H1 (cell line): Measurements from ENCODE around the gene NR2F1-AS1. TPM values are rescaled to one million over a fixed set of nuclear protein-coding genes. Genes with fewer than 3 reads are reported as not detected.

ENCODE experiments used
- CTCF ChIA-PET: fragments of 300-600 bp; sonication (Branson Sonifier 250); formaldehyde crosslinking; loops from one replicate; lab custom pipeline; 2021; ENCODE audit not compliant: partially characterized antibody; lab: Charles Lee
- POLR2A ChIA-PET: fragments of 300-600 bp; sonication (Branson Sonifier 250); formaldehyde crosslinking; loops from one replicate; lab custom pipeline; 2021; ENCODE audit warnings: inconsistent platforms; ENCODE audit not compliant: partially characterized antibody; lab: Charles Lee
- DNase-seq, 2 experiments: peaks; one replicate each; pipeline versions ENCODE4 v3.0.0 to v3.0.0-alpha.2; 2010 to 2022; ENCODE audit warnings: low spot score in 2 of 2, low read depth in 1 of 2, mixed read lengths in 1 of 2
- FAIRE-seq: peaks from 2 replicates; lab custom pipeline; 2011; peaks lifted over from hg19 to GRCh38; lab: Jason Lieb, UNC
- H2AFZ ChIP-seq: 2 replicates; pipeline ENCODE4 v1.8.1; 2012; ENCODE audit warnings: low read length, inconsistent platforms
- H2AK5ac ChIP-seq: 2 replicates; pipeline ENCODE4 v1.6.1; 2013; ENCODE audit warnings: low read depth, low read length
- H2BK120ac ChIP-seq: replicated peaks from 2 replicates; pipeline ENCODE3; 2013; ENCODE audit warnings: low read depth, low read length, inconsistent platforms
- H2BK12ac ChIP-seq: 2 replicates; pipeline ENCODE4 v1.6.1; 2013; ENCODE audit warnings: low read depth, low read length
- H2BK15ac ChIP-seq: 2 replicates; pipeline ENCODE4 v1.6.1; 2013; ENCODE audit warnings: low read length
- H2BK20ac ChIP-seq: 2 replicates; pipeline ENCODE4 v1.6.1; 2013; ENCODE audit warnings: low read length
- H2BK5ac ChIP-seq: 2 replicates; pipeline ENCODE4 v1.6.1; 2013; ENCODE audit warnings: low read depth, low read length
- H3K14ac ChIP-seq: 2 replicates; pipeline ENCODE4 v1.6.1; 2013; ENCODE audit warnings: inconsistent platforms; ENCODE audit not compliant: insufficient read length
- H3K18ac ChIP-seq: 2 replicates; pipeline ENCODE4 v1.6.1; 2013; ENCODE audit warnings: low read length; ENCODE audit errors: extremely low read depth
- H3K23ac ChIP-seq: 2 replicates; pipeline ENCODE4 v1.6.1; 2013; ENCODE audit warnings: inconsistent platforms; ENCODE audit not compliant: insufficient read length
- H3K23me2 ChIP-seq: 2 replicates; pipeline ENCODE4 v1.6.1; 2013; ENCODE audit warnings: low read depth, low read length
- H3K27ac ChIP-seq: 2 replicates; pipeline ENCODE4 v1.6.1; 2011; ENCODE audit warnings: low read depth, low read length, inconsistent platforms
- H3K27me3 ChIP-seq, 4 experiments: replicated peaks in 1 of 4; 1 replicate in 1 of 4; 2 replicates in 3 of 4; pipeline versions ENCODE4 v1.6.1 to v1.8.1; 2011 to 2013; ENCODE audit warnings: low read length in 3 of 4, mild to moderate bottlenecking in 3 of 4, inconsistent platforms in 2 of 4, mixed read lengths in 2 of 4, moderate library complexity in 1 of 4; ENCODE audit not compliant: control insufficient read depth in 3 of 4, insufficient read depth in 3 of 4; ENCODE audit errors: extremely low read depth in 1 of 4
- H3K36me3 ChIP-seq, 4 experiments: 2 replicates each; pipeline versions ENCODE4 v1.6.1 to v1.8.1; 2011 to 2013; ENCODE audit warnings: mild to moderate bottlenecking in 4 of 4, low read length in 3 of 4, moderate library complexity in 2 of 4, control low read depth in 1 of 4, inconsistent platforms in 1 of 4; ENCODE audit not compliant: insufficient read depth in 4 of 4, control insufficient read depth in 2 of 4
- H3K4ac ChIP-seq: replicated peaks from 2 replicates; pipeline ENCODE3; 2013; ENCODE audit warnings: low read length, low read depth, mixed read lengths, inconsistent platforms; ENCODE audit not compliant: insufficient read length
- H3K4me1 ChIP-seq, 4 experiments: replicated peaks in 1 of 4; 1 replicate in 1 of 4; 2 replicates in 3 of 4; pipeline versions ENCODE4 v1.6.1 to v1.8.1; 2011 to 2013; ENCODE audit warnings: low read length in 3 of 4, inconsistent platforms in 2 of 4, mixed read lengths in 1 of 4; ENCODE audit not compliant: insufficient read depth in 4 of 4, control insufficient read depth in 3 of 4
- H3K4me2 ChIP-seq, 2 experiments: 2 replicates each; pipeline versions ENCODE4 v1.6.1 to v1.8.1; 2011 to 2013; ENCODE audit warnings: low read depth in 2 of 2, low read length in 2 of 2, control low read depth in 1 of 2, inconsistent platforms in 1 of 2, mild to moderate bottlenecking in 1 of 2; ENCODE audit not compliant: insufficient read depth in 1 of 2
- H3K4me3 ChIP-seq, 4 experiments: fragments of 200-600, 300-600 bp in 1 of 4; sonication (generic), shearing (Covaris generic), sonication (Bioruptor Twin) in 1 of 4; 2 replicates each; pipeline versions ENCODE4 v1.5.1 to v1.8.1; 2011 to 2016; ENCODE audit warnings: low read length in 4 of 4, low read depth in 3 of 4, control low read depth in 2 of 4, inconsistent platforms in 2 of 4, mild to moderate bottlenecking in 2 of 4, mixed read lengths in 1 of 4, moderate library complexity in 1 of 4; ENCODE audit not compliant: insufficient read depth in 2 of 4; ENCODE audit errors: extremely low read depth in 1 of 4
- H3K56ac ChIP-seq: replicated peaks from 2 replicates; pipeline ENCODE3; 2013; ENCODE audit warnings: low read depth, mild to moderate bottlenecking, mixed read lengths, low read length, inconsistent platforms; ENCODE audit not compliant: insufficient read length
- H3K79me1 ChIP-seq: 2 replicates; pipeline ENCODE4 v1.6.1; 2013; ENCODE audit warnings: low read depth, low read length, control low read depth
- H3K79me2 ChIP-seq, 2 experiments: 2 replicates each; pipeline versions ENCODE4 v1.6.1 to v1.8.1; 2012 to 2013; ENCODE audit warnings: low read length in 2 of 2, mild to moderate bottlenecking in 2 of 2, inconsistent platforms in 1 of 2; ENCODE audit not compliant: insufficient read depth in 2 of 2, control insufficient read depth in 1 of 2
- H3K9ac ChIP-seq, 4 experiments: replicated peaks in 1 of 4; 1 replicate in 1 of 4; 2 replicates in 3 of 4; pipeline versions ENCODE4 v1.6.1 to v1.8.1; 2011 to 2013; ENCODE audit warnings: low read depth in 3 of 4, low read length in 3 of 4, control low read depth in 2 of 4, mild to moderate bottlenecking in 2 of 4, moderate library complexity in 2 of 4, inconsistent platforms in 1 of 4; ENCODE audit errors: extremely low read depth in 1 of 4
- H3K9me3 ChIP-seq, 2 experiments: 2 replicates each; pipeline versions ENCODE4 v1.6.1 to v1.8.1; 2012 to 2013; ENCODE audit warnings: mild to moderate bottlenecking in 2 of 2, moderate library complexity in 2 of 2, control low read depth in 1 of 2, inconsistent platforms in 1 of 2, low read depth in 1 of 2, low read length in 1 of 2, mixed read lengths in 1 of 2; ENCODE audit not compliant: insufficient read depth in 2 of 2
- H4K20me1 ChIP-seq, 2 experiments: replicated peaks in 1 of 2; 2 replicates each; pipeline versions ENCODE3 to v1.8.1; 2011 to 2013; ENCODE audit warnings: inconsistent platforms in 2 of 2, low read length in 2 of 2, mild to moderate bottlenecking in 1 of 2; ENCODE audit not compliant: insufficient read depth in 2 of 2, control insufficient read depth in 1 of 2
- H4K5ac ChIP-seq: 2 replicates; pipeline ENCODE4 v1.6.1; 2013; ENCODE audit warnings: low read length, low read depth, mixed read lengths, inconsistent platforms; ENCODE audit not compliant: insufficient read length
- H4K8ac ChIP-seq: 2 replicates; pipeline ENCODE4 v1.8.0; 2013; ENCODE audit warnings: mild to moderate bottlenecking, moderate library complexity, low read length, inconsistent platforms; ENCODE audit not compliant: insufficient read depth; ENCODE audit errors: extremely low read depth
- H4K91ac ChIP-seq: replicated peaks from 2 replicates; pipeline ENCODE3; 2013; ENCODE audit warnings: low read length, mixed read lengths, inconsistent platforms; ENCODE audit not compliant: insufficient read length
- BACH1 ChIP-seq: IDR thresholded peaks from 2 replicates; pipeline ENCODE4 v1.6.1; 2012; ENCODE audit warnings: low read length, improper control_type of control experiment
- BRCA1 ChIP-seq: IDR thresholded peaks from 2 replicates; pipeline ENCODE4 v1.6.1; 2012; ENCODE audit warnings: low read depth, low read length, improper control_type of control experiment
- CBX8 ChIP-seq: fragments of 300-800, 300-1000 bp; sonication (generic); IDR thresholded peaks from 2 replicates; pipeline ENCODE4 v1.7.1; 2016; ENCODE audit warnings: low read depth, low read length, borderline replicate concordance
- EGR1 ChIP-seq: IDR thresholded peaks from 2 replicates; pipeline ENCODE4 v1.6.1; 2011; ENCODE audit warnings: low read depth, low read length, borderline replicate concordance
- GTF2F1 ChIP-seq: IDR thresholded peaks from 2 replicates; pipeline ENCODE4 v1.6.1; 2012; ENCODE audit warnings: low read depth, low read length, improper control_type of control experiment, borderline replicate concordance
- HDAC2 ChIP-seq, 2 experiments: fragments of 300-600 bp in 1 of 2; sonication (generic) in 1 of 2; IDR thresholded peaks; 2 replicates each; pipeline ENCODE4 v1.6.1; 2011 to 2012; ENCODE audit warnings: low read depth in 2 of 2, low read length in 2 of 2, mild to moderate bottlenecking in 2 of 2, moderate library complexity in 2 of 2, borderline replicate concordance in 1 of 2, inconsistent platforms in 1 of 2
- JUND ChIP-seq: IDR thresholded peaks from 2 replicates; pipeline ENCODE4 v1.6.1; 2011; ENCODE audit warnings: mild to moderate bottlenecking, improper control_type of control experiment, low read length
- SAP30 ChIP-seq: fragments of 300-600 bp; sonication (generic); IDR thresholded peaks from 2 replicates; pipeline ENCODE4 v1.7.1; 2012; ENCODE audit warnings: low read length, moderate library complexity, mild to moderate bottlenecking, inconsistent platforms; ENCODE audit not compliant: insufficient read depth, insufficient replicate concordance
- SUZ12 ChIP-seq: fragments of 200-600 bp; sonication (generic); IDR thresholded peaks from 2 replicates; pipeline ENCODE4 v1.6.1; 2012; ENCODE audit warnings: mild to moderate bottlenecking, inconsistent platforms, low read length, moderate library complexity, mixed read lengths
- TAF1 ChIP-seq: IDR thresholded peaks from 2 replicates; pipeline ENCODE4 v1.6.1; 2011; ENCODE audit warnings: mild to moderate bottlenecking, low read depth, low read length
- WGBS, 2 experiments: shearing (Covaris generic) in 1 of 2; methylation state at CpG; one replicate each; pipeline versions ENCODE4 v1.1.6 to v1.1.7; 2013 to 2015; ENCODE audit warnings: low lambda C conversion rate in 2 of 2, mixed read lengths in 2 of 2, inconsistent platforms in 1 of 2, low coverage in 1 of 2, missing lambda C conversion rate in 1 of 2; ENCODE audit not compliant: insufficient replicate concordance in 2 of 2, insufficient coverage in 1 of 2, insufficient read length in 1 of 2; ENCODE audit errors: extremely low coverage in 1 of 2, missing lambda C conversion rate in 1 of 2; 5-methylcytosine and 5-hydroxymethylcytosine counted together
- long read RNA-seq, 2 experiments: library from RNA in 1 of 2; library from capped mRNA in 1 of 2; stranded (forward); transcript quantifications; one replicate each; pipeline ENCODE4 v2.0.0, GENCODE V29; 2021; ENCODE audit warnings: inconsistent platforms in 1 of 2
- polyA minus RNA-seq, 3 experiments: library from RNA; depleted of rRNA, polyadenylated mRNA; stranded (reverse); fragments of >200 nt; gene quantifications; 1 replicate in 2 of 3; 2 replicates in 1 of 3; pipeline ENCODE4 v1.2.3, GENCODE V29; 2011
- polyA plus RNA-seq, 7 experiments: library from polyadenylated mRNA; depleted of rRNA in 3 of 7; stranded (reverse) in 5 of 7; unstranded in 2 of 7; fragments of >200 nt in 5 of 7; fragments of 200-250 nt in 2 of 7; gene quantifications; 1 replicate in 5 of 7; 2 replicates in 1 of 7; 4 replicates in 1 of 7; pipeline versions ENCODE4 v1.2.1 to v1.2.3, GENCODE V29; 2011 to 2013; ENCODE audit warnings: missing spikeins in 2 of 7, mixed read lengths in 2 of 7
- total RNA-seq: library from RNA; stranded (reverse); fragmentation: NEBNext Ultra II Directional; extraction: Animal tissue kit (Norgen Biotek cat#: 25700); gene quantifications from 2 replicates; pipeline ENCODE4 v1.2.1, GENCODE V29; 2021

NR2F1-AS1 gene
- total RNA-seq (1.6 and 2.1 TPM in 2 replicates), polyA plus RNA-seq (2011; rRNA removed) (1.1 and 5.6 TPM in 2 replicates), polyA minus RNA-seq (2011; rRNA and poly(A)+ RNA removed) (0.69 and 1.7 TPM in 2 replicates)
- 2.2 TPM for polyA plus RNA-seq (2011; cell fraction: cytosol; rRNA removed)
- 0.88 TPM for polyA plus RNA-seq (2011; cell fraction: nucleus; rRNA removed)
- polyA plus RNA-seq (2012, experiment 1 of 2), result 1.8 to 4.0 TPM (median 2.9 TPM) in 4 replicates
- polyA plus RNA-seq (2012, experiment 2 of 2), result 1.4 TPM
- 4.1 TPM for polyA plus RNA-seq (2013, experiment 1 of 2)
- polyA plus RNA-seq (2013, experiment 2 of 2), result 3.5 TPM
- polyA minus RNA-seq (2011; cell fraction: cytosol; rRNA and poly(A)+ RNA removed), result not detected
- polyA minus RNA-seq (2011; cell fraction: nucleus; rRNA and poly(A)+ RNA removed), result 3.4 TPM
- long read RNA-seq, experiment 1, partial matches to known transcripts, result 0 of 3 reads
- long read RNA-seq, experiment 1, other reads (novel, unspliced or antisense), result 0 of 3 reads
- long read RNA-seq, experiment 2, result 0 reads

GRCh38 chr5:93580927-93581445, at the start of gene NR2F1-AS1:
Gene NR2F1-AS1 (minus strand): TSS chr5:93581219.
- no peak within 1 kb of the TSS for H2AFZ ChIP-seq
- H3K56ac ChIP-seq, result no peak within 1 kb of the TSS
- peaks cover 69 to 97% (median 87%) of the 10 kb centered on the region in 4 experiments for H3K27me3 ChIP-seq
- POLR2A ChIA-PET, result no interaction called here
- DNase-seq (no peak), FAIRE-seq (no peak)
- H3K14ac ChIP-seq, result no peak within 1 kb of the TSS
- peak within 1 kb of the TSS; percentile 29; the same call in 1 of the 2 replicates for H2BK15ac ChIP-seq
- no peak within 1 kb of the TSS for H3K23ac ChIP-seq
- H3K4me2 ChIP-seq, result peak within 1 kb of the TSS; percentile 79 to 84
- H3K4me3 ChIP-seq, result peak within 1 kb of the TSS; percentile 19 to 61 (median 41); a peak in 7 of 8 replicates
- H4K5ac ChIP-seq, result no peak within 1 kb of the TSS
- peaks cover 5 to 12% of the 10 kb centered on the region in 2 experiments for H4K20me1 ChIP-seq
- H4K91ac ChIP-seq, result no peak within 1 kb of the TSS
- H2AK5ac ChIP-seq, result no peak within 1 kb of the TSS
- no peak within 1 kb of the TSS for H3K4ac ChIP-seq
- H3K9me3 ChIP-seq, result no peaks in the 10 kb centered on the region
- 1% methylated on average over 41 of the region's 41 CpGs; no CpG with 5 or more reads in 1 of the 2 experiments for WGBS, 2 experiments
- CTCF ChIA-PET, result interaction anchor here (0.7 to 1.3 kb wide), 3 partner anchors 8 to 220 kb away, joined by 3 read pairs; no protein-coding TSS in a partner anchor
- H3K79me2 ChIP-seq, result no peaks in the 10 kb centered on the region
- H2BK20ac ChIP-seq, result no peak within 1 kb of the TSS
- no peak within 1 kb of the TSS for H2BK120ac ChIP-seq
- peaks cover 14% of the 10 kb centered on the region; the same call in 1 of the 2 replicates for H3K23me2 ChIP-seq
- no peak within 1 kb of the TSS for H3K9ac ChIP-seq
- peak within 1 kb of the TSS; percentile 87; the same call in 1 of the 2 replicates for H2BK12ac ChIP-seq
- H4K8ac ChIP-seq, result no peak within 1 kb of the TSS
- peak within 1 kb of the TSS; percentile 24; the same call in 1 of the 2 replicates for H2BK5ac ChIP-seq
- H3K79me1 ChIP-seq, result no peaks in the 10 kb centered on the region
- peak within 1 kb of the TSS; percentile 19; the same call in 1 of the 2 replicates for H3K18ac ChIP-seq
- H3K4me1 ChIP-seq, result peaks cover 0 to 29% (median 21%) of the 10 kb centered on the region in 4 experiments; a peak in 5 of 7 replicates
- H3K27ac ChIP-seq, result no peak within 1 kb of the TSS
- peaks cover 0 to 2% (median 0%) of the 10 kb centered on the region in 4 experiments; a peak in 1 of 8 replicates for H3K36me3 ChIP-seq
- TF ChIP-seq SUZ12 (no peak; the same call in 1 of the 2 replicates), SAP30 (no peak), BACH1 (no peak), JUND (no peak), CBX8 (0 out of 2 replicates have a peak, but pooled peaks have one; percentile 19), HDAC2 (IDR thresholded peaks at IDR 0.05; ENCODE audit: borderline replicate concordance in 1 of 2, low read depth in 2 of 2, low read length in 2 of 2) (no peak), GTF2F1 (no peak), BRCA1 (no peak), TAF1 (no peak), EGR1 (no peak)
